ENCODE measurements around the gene CRTAC1. TPM values are rescaled to one million over a fixed set of nuclear protein-coding genes. Genes with fewer than 3 reads are reported as not detected.

CRTAC1 gene
- polyA plus RNA-seq, 3 donors: not detected

DNA sequence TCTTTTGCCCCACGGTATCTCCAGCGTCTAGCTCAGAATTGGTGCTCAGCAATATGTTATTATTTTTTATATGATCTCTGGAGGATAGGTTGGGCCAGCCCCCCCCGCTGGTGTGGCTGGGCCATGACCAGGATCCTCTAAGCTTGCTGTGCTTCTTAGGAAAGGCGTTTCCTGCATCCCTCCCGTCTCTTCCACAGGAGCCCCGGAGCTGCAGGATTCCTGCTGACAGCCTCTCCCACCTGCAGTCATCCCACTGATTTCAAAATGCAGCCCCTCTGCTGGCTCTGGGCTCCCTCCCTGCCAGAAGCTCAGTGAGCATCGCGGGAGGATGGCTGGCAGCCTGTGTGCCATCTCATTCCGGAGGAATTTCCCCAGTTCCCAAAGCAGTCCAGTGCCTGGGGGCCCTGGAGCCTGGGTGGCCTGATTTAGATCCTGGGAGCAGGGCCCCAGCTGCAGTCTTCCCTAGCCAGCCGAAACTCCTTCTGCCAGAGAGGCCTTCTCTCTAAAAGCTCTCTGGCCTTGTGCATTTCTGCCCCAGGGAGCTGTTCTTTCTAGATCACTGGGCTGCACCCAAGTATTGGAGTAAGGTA lies 202.6 kb downstream of the CRTAC1 start:
- H3K4me3 ChIP-seq (replicated peaks in 1 of 3; ENCODE audit: low read depth in 2 of 3, low read length in 3 of 3): no peak overlapping the region
- no peak overlapping the region for H3K27ac ChIP-seq (ENCODE audit: low read depth in 1 of 2, low read length in 2 of 2)
- no peaks in the 10 kb centered on the region for H4K20me1 ChIP-seq (ENCODE audit: insufficient read depth, low read length)
- intact Hi-C loops (cut with micrococcal nuclease): no loop called here
- Mint-ChIP-seq H3K27ac (no peak overlapping the region), H3K36me3 (no peaks in the 10 kb centered on the region), H3K4me3 (peak overlapping the region in 1 of 2 donors; percentile 42), H3K27me3 (ENCODE audit: low read depth in 3 of 3) (peaks cover 0 to 22% (median 11%) of the 10 kb centered on the region in 3 donors), H3K9me3 (peaks cover 0 to 2% (median 0%) of the 10 kb centered on the region in 7 donors), H3K4me1 (no peaks in the 10 kb centered on the region)
- H2AFZ ChIP-seq (ENCODE audit: insufficient read depth, low read depth, low read length, poor library complexity, severe bottlenecking): no peak overlapping the region
- no peaks in the 10 kb centered on the region for H3K9me3 ChIP-seq (replicated peaks in 1 of 2; ENCODE audit: control insufficient read depth in 1 of 2, insufficient read depth in 1 of 2, low read length in 2 of 2)
- no peaks in the 10 kb centered on the region for H3K79me2 ChIP-seq (ENCODE audit: insufficient read depth, low read length)
- H3K27me3 ChIP-seq (ENCODE audit: control insufficient read depth in 2 of 2, insufficient read depth in 2 of 2, low read length in 2 of 2): no peaks in the 10 kb centered on the region
- H3K4me1 ChIP-seq (ENCODE audit: control insufficient read depth in 1 of 2, insufficient read depth in 2 of 2, low read length in 2 of 2): no peaks in the 10 kb centered on the region
- no peaks in the 10 kb centered on the region for H3K36me3 ChIP-seq (replicated peaks in 1 of 2; ENCODE audit: control insufficient read depth in 1 of 2, insufficient read depth in 2 of 2, low read length in 2 of 2)
- H3K4me2 ChIP-seq (replicated peaks; ENCODE audit: extremely low read depth, low read length, poor library complexity, severe bottlenecking): no peak overlapping the region
- TF ChIP-seq, protein P1, sequence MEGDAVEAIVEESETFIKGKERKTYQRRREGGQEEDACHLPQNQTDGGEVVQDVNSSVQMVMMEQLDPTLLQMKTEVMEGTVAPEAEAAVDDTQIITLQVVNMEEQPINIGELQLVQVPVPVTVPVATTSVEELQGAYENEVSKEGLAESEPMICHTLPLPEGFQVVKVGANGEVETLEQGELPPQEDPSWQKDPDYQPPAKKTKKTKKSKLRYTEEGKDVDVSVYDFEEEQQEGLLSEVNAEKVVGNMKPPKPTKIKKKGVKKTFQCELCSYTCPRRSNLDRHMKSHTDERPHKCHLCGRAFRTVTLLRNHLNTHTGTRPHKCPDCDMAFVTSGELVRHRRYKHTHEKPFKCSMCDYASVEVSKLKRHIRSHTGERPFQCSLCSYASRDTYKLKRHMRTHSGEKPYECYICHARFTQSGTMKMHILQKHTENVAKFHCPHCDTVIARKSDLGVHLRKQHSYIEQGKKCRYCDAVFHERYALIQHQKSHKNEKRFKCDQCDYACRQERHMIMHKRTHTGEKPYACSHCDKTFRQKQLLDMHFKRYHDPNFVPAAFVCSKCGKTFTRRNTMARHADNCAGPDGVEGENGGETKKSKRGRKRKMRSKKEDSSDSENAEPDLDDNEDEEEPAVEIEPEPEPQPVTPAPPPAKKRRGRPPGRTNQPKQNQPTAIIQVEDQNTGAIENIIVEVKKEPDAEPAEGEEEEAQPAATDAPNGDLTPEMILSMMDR (IDR thresholded peaks at IDR 0.05): no peak
- WGBS (ENCODE audit: insufficient coverage): 75% methylated on average over 7 of the region's 10 CpGs
- H3K9ac ChIP-seq (ENCODE audit: insufficient read depth, low read length, poor library complexity, severe bottlenecking): no peak overlapping the region
- no peak for DNase-seq

DNA sequence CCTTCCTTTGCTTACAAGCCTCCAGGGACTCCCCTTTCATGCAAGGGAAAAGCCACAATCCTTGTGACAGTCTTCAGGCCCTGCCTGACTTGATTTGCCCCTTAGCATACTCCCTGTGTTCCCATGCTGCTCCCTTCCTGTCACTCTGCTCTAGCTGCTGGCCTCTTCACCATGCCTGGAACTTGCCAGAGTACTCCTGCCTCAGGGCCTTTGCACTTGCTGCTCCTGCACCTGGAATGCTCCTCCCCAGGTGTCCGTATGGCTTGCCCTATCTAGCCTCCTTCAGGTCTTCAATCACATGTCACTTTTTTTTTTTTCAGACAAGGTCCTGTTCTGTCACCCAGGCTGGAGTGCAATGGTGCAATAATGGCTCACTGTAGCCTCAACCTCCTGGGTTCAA lies 203.5 kb downstream of the CRTAC1 start:
- Histone ChIP-seq H4K20me1 (ENCODE audit: insufficient read depth, low read length) (no peaks in the 10 kb centered on the region), H3K4me2 (replicated peaks; ENCODE audit: extremely low read depth, low read length, poor library complexity, severe bottlenecking) (no peak overlapping the region), H3K9me3 (replicated peaks in 1 of 2; ENCODE audit: control insufficient read depth in 1 of 2, insufficient read depth in 1 of 2, low read length in 2 of 2) (no peaks in the 10 kb centered on the region), H3K36me3 (replicated peaks in 1 of 2; ENCODE audit: control insufficient read depth in 1 of 2, insufficient read depth in 2 of 2, low read length in 2 of 2) (no peaks in the 10 kb centered on the region), H3K4me1 (ENCODE audit: control insufficient read depth in 1 of 2, insufficient read depth in 2 of 2, low read length in 2 of 2) (no peaks in the 10 kb centered on the region), H3K27me3 (ENCODE audit: control insufficient read depth in 2 of 2, insufficient read depth in 2 of 2, low read length in 2 of 2) (no peaks in the 10 kb centered on the region), H2AFZ (ENCODE audit: insufficient read depth, low read depth, low read length, poor library complexity, severe bottlenecking) (no peak overlapping the region), H3K9ac (ENCODE audit: insufficient read depth, low read length, poor library complexity, severe bottlenecking) (no peak overlapping the region), H3K27ac (ENCODE audit: low read depth in 1 of 2, low read length in 2 of 2) (no peak overlapping the region), H3K79me2 (ENCODE audit: insufficient read depth, low read length) (no peaks in the 10 kb centered on the region), H3K4me3 (replicated peaks in 1 of 3; ENCODE audit: low read depth in 2 of 3, low read length in 3 of 3) (no peak overlapping the region)
- no peak overlapping the region for H3K27ac Mint-ChIP-seq
- WGBS (ENCODE audit: insufficient coverage): 79% methylated on average over 1 of the region's 1 CpG
- no peaks in the 10 kb centered on the region for H3K36me3 Mint-ChIP-seq
- H3K4me1 Mint-ChIP-seq: no peaks in the 10 kb centered on the region
- TF ChIP-seq, protein P1 (IDR thresholded peaks at IDR 0.05): no peak
- peaks cover 0 to 2% (median 0%) of the 10 kb centered on the region in 7 donors for H3K9me3 Mint-ChIP-seq
- peaks cover 0 to 20% (median 11%) of the 10 kb centered on the region in 3 donors for H3K27me3 Mint-ChIP-seq (ENCODE audit: low read depth in 3 of 3)
- intact Hi-C loops (cut with micrococcal nuclease): no loop called here
- no peak overlapping the region for H3K4me3 Mint-ChIP-seq
- no peak for DNase-seq
